ENCODE measurements around the gene ESYT2. TPM values are rescaled to one million over a fixed set of nuclear protein-coding genes. Genes with fewer than 3 reads are reported as not detected.

Gene ESYT2
- total and polyA plus RNA-seq, 7 experiments from 2014 or later: 46.3 to 129 (median 112) TPM

GRCh38 chr7:158849442-158849767 lies 20.1 kb upstream of the ESYT2 start:
- no peaks in the 10 kb centered on the region for H3K36me3 ChIP-seq (ENCODE audit: control insufficient read depth in 2 of 3, insufficient read depth in 3 of 3, low read length in 3 of 3)
- Mint-ChIP-seq H3K27ac (peak overlapping the region in 7 of 9 donors; percentile 10 to 100 (median 34)), H3K36me3 (peaks cover 0 to 5% (median 0%) of the 10 kb centered on the region in 5 donors), H3K4me1 (peaks cover 1 to 30% (median 22%) of the 10 kb centered on the region in 7 donors), H3K27me3 (no peaks in the 10 kb centered on the region), H3K9me3 (peaks cover 0 to 3% (median 0%) of the 10 kb centered on the region in 11 donors), H3K4me3 (peak overlapping the region in 1 of 10 donors; percentile 3)
- ATAC-seq (no peak), DNase-seq (no peak)
- POLR2A ChIA-PET: interaction anchor here (4.1 kb wide), 1 partner anchor 19 kb away, joined by 27 read pairs; the partner anchor contains the start of gene ESYT2
- H3K27me3 ChIP-seq (ENCODE audit: control insufficient read depth in 2 of 2, insufficient read depth in 2 of 2, low read length in 2 of 2): no peaks in the 10 kb centered on the region
- peaks cover 15 to 16% of the 10 kb centered on the region in 2 donors for H3K4me1 ChIP-seq (ENCODE audit: control insufficient read depth in 2 of 2, insufficient read depth in 2 of 2, low read length in 2 of 2)
- intact Hi-C loops (cut with micrococcal nuclease): no loop called here
- H3K4me3 ChIP-seq (ENCODE audit: low read length): no peak overlapping the region
- H3K27ac ChIP-seq (ENCODE audit: low read depth, low read length): no peak overlapping the region
- no peaks in the 10 kb centered on the region for H3K9me3 ChIP-seq (ENCODE audit: control insufficient read depth in 2 of 3, low read length in 3 of 3)
- CTCF ChIA-PET: no interaction called here

GRCh38 chr7:158847451-158847866 lies 18.1 kb upstream of the ESYT2 start:
- peaks cover 0 to 5% (median 0%) of the 10 kb centered on the region in 5 donors for H3K36me3 Mint-ChIP-seq
- DNase-seq (no peak), ATAC-seq (peak; percentile 47)
- H3K9me3 ChIP-seq (ENCODE audit: control insufficient read depth in 2 of 3, low read length in 3 of 3): no peaks in the 10 kb centered on the region
- peak overlapping the region; percentile 75 for H3K27ac ChIP-seq (ENCODE audit: low read depth, low read length)
- POLR2A ChIA-PET: interaction anchor here (0.7 to 4.1 kb wide), 13 partner anchors 11 to 143 kb away, joined by 3 to 27 read pairs (median 3); partner anchors contain the start of genes ESYT2 and NCAPG2
- peaks cover 1 to 41% (median 30%) of the 10 kb centered on the region in 7 donors for H3K4me1 Mint-ChIP-seq
- H3K36me3 ChIP-seq (ENCODE audit: control insufficient read depth in 2 of 3, insufficient read depth in 3 of 3, low read length in 3 of 3): no peaks in the 10 kb centered on the region
- H3K27ac Mint-ChIP-seq: peak overlapping the region; percentile 87 to 100 (median 94)
- peaks cover 15 to 16% of the 10 kb centered on the region in 2 donors for H3K4me1 ChIP-seq (ENCODE audit: control insufficient read depth in 2 of 2, insufficient read depth in 2 of 2, low read length in 2 of 2)
- H3K4me3 Mint-ChIP-seq: peak overlapping the region; percentile 67 to 90 (median 84)
- CTCF ChIA-PET: interaction anchor here (0.7 to 1.2 kb wide), 5 partner anchors 10 to 102 kb away, joined by 3 to 4 read pairs (median 3); partner anchors contain the start of gene ESYT2
- H3K27me3 ChIP-seq (ENCODE audit: control insufficient read depth in 2 of 2, insufficient read depth in 2 of 2, low read length in 2 of 2): no peaks in the 10 kb centered on the region
- peak overlapping the region; percentile 47 for H3K4me3 ChIP-seq (ENCODE audit: low read length)
- H3K27me3 Mint-ChIP-seq: peaks cover 0 to 3% (median 0%) of the 10 kb centered on the region in 5 donors
- peaks cover 0 to 3% (median 0%) of the 10 kb centered on the region in 11 donors for H3K9me3 Mint-ChIP-seq
- intact Hi-C loops (cut with micrococcal nuclease): loop anchor here (1.0 kb wide), 3 partner anchors 9 to 18 kb away; partner anchors contain the start of genes DYNC2I1 (in 2 of the 2) and ESYT2 (in 1 of the 2)

DNA sequence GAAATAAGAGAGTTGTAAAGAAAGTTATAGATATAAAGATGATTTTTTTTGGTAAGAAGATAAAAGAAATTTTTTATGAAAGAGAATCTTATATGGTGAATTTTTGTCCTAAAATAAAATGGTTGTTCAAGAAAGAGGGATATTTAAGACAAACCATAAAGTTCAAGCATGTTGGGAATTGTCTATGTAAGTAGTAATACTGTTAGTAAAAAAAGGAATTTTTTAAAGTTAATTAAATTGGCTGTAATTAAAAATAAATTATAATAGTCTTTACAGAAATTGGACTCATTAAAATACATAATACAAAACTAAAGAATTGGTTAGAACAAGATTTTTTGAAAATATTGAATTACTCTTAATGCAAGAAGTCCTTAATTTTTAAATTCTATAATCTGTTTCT lies 17.0 kb upstream of the ESYT2 start:
- POLR2A ChIA-PET: interaction anchor here (2.0 to 4.1 kb wide), 2 partner anchors 16 to 17 kb away, joined by 12 to 27 read pairs; partner anchors contain the start of gene ESYT2
- H3K4me1 ChIP-seq (ENCODE audit: control insufficient read depth in 2 of 2, insufficient read depth in 2 of 2, low read length in 2 of 2): peaks cover 16 to 18% of the 10 kb centered on the region in 2 donors
- Mint-ChIP-seq H3K27me3 (peaks cover 0 to 3% (median 0%) of the 10 kb centered on the region in 5 donors), H3K9me3 (peaks cover 0 to 3% (median 0%) of the 10 kb centered on the region in 11 donors), H3K4me3 (peak overlapping the region in 1 of 10 donors; percentile 88), H3K27ac (peak overlapping the region in 2 of 9 donors; percentile 92 to 100), H3K4me1 (peaks cover 4 to 48% (median 38%) of the 10 kb centered on the region in 7 donors), H3K36me3 (peaks cover 0 to 5% (median 0%) of the 10 kb centered on the region in 5 donors)
- ATAC-seq (no peak), DNase-seq (no peak)
- H3K27ac ChIP-seq (ENCODE audit: low read depth, low read length): no peak overlapping the region
- H3K27me3 ChIP-seq (ENCODE audit: control insufficient read depth in 2 of 2, insufficient read depth in 2 of 2, low read length in 2 of 2): no peaks in the 10 kb centered on the region
- no peak overlapping the region for H3K4me3 ChIP-seq (ENCODE audit: low read length)
- intact Hi-C loops (cut with micrococcal nuclease): no loop called here
- CTCF ChIA-PET: interaction anchor here (1.0 kb wide), 1 partner anchor 15 kb away, joined by 4 read pairs; no protein-coding TSS in a partner anchor
- H3K36me3 ChIP-seq (ENCODE audit: control insufficient read depth in 2 of 3, insufficient read depth in 3 of 3, low read length in 3 of 3): no peaks in the 10 kb centered on the region
- H3K9me3 ChIP-seq (ENCODE audit: control insufficient read depth in 2 of 3, low read length in 3 of 3): no peaks in the 10 kb centered on the region

DNA sequence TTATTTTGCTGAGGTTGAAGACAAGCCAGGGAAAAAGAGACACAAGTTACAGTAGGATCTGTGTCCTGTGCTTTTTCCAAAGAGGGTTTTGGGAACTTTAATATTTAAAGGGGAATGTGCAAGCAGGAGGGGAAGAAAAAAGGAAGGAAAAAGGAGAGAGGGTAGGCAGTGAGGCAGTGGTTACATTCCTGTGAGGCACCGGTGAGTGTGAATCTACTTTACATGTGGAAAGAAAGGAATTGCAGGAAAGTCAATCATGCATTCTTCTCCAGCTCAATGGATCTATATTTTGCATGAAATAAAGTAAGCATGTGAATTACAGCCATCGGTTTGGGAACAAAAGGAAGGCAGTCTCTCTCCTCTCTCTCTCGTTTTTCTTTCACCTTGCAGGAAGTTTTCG lies 14.5 kb upstream of the ESYT2 start:
- H3K4me1 ChIP-seq (ENCODE audit: control insufficient read depth in 2 of 2, insufficient read depth in 2 of 2, low read length in 2 of 2): peaks cover 16 to 18% of the 10 kb centered on the region in 2 donors
- Mint-ChIP-seq H3K4me3 (no peak overlapping the region), H3K9me3 (peaks cover 0 to 2% (median 0%) of the 10 kb centered on the region in 11 donors), H3K36me3 (peaks cover 0 to 4% (median 0%) of the 10 kb centered on the region in 5 donors), H3K27ac (peak overlapping the region in 4 of 9 donors; percentile 24 to 76 (median 32)), H3K27me3 (peaks cover 0 to 3% (median 0%) of the 10 kb centered on the region in 5 donors), H3K4me1 (peaks cover 4 to 44% (median 33%) of the 10 kb centered on the region in 7 donors)
- no peak overlapping the region for H3K4me3 ChIP-seq (ENCODE audit: low read length)
- ATAC-seq (no peak), DNase-seq (no peak)
- no peaks in the 10 kb centered on the region for H3K36me3 ChIP-seq (ENCODE audit: control insufficient read depth in 2 of 3, insufficient read depth in 3 of 3, low read length in 3 of 3)
- H3K9me3 ChIP-seq (ENCODE audit: control insufficient read depth in 2 of 3, low read length in 3 of 3): no peaks in the 10 kb centered on the region
- POLR2A ChIA-PET: interaction anchor here (3.0 kb wide), 1 partner anchor 14 kb away, joined by 19 read pairs; the partner anchor contains the start of gene ESYT2
- CTCF ChIA-PET: interaction anchor here (0.6 to 1.6 kb wide), 2 partner anchors 10 to 16 kb away, joined by 3 read pairs; no protein-coding TSS in a partner anchor
- intact Hi-C loops (cut with micrococcal nuclease): no loop called here
- no peak overlapping the region for H3K27ac ChIP-seq (ENCODE audit: low read depth, low read length)
- no peaks in the 10 kb centered on the region for H3K27me3 ChIP-seq (ENCODE audit: control insufficient read depth in 2 of 2, insufficient read depth in 2 of 2, low read length in 2 of 2)

GRCh38 chr7:158842486-158842885 lies 13.2 kb upstream of the ESYT2 start:
- Mint-ChIP-seq H3K36me3 (peaks cover 0 to 4% (median 0%) of the 10 kb centered on the region in 5 donors), H3K4me3 (peak overlapping the region in 3 of 10 donors; percentile 13 to 53 (median 31)), H3K9me3 (no peaks in the 10 kb centered on the region), H3K27ac (peak overlapping the region; percentile 47 to 84 (median 71)), H3K27me3 (peaks cover 0 to 3% (median 0%) of the 10 kb centered on the region in 5 donors), H3K4me1 (peaks cover 3 to 33% (median 23%) of the 10 kb centered on the region in 7 donors)
- no peaks in the 10 kb centered on the region for H3K36me3 ChIP-seq (ENCODE audit: control insufficient read depth in 2 of 3, insufficient read depth in 3 of 3, low read length in 3 of 3)
- CTCF ChIA-PET: interaction anchor here (0.6 kb wide), 1 partner anchor 16 kb away, joined by 3 read pairs; no protein-coding TSS in a partner anchor
- intact Hi-C loops (cut with micrococcal nuclease): no loop called here
- H3K4me1 ChIP-seq (ENCODE audit: control insufficient read depth in 2 of 2, insufficient read depth in 2 of 2, low read length in 2 of 2): peaks cover 7 to 10% of the 10 kb centered on the region in 2 donors
- H3K9me3 ChIP-seq (ENCODE audit: control insufficient read depth in 2 of 3, low read length in 3 of 3): no peaks in the 10 kb centered on the region
- ATAC-seq: peak; percentile 37
- DNase-seq: peak in 3 of 9 donors; percentile 33 to 54 (median 53)
- no peaks in the 10 kb centered on the region for H3K27me3 ChIP-seq (ENCODE audit: control insufficient read depth in 2 of 2, insufficient read depth in 2 of 2, low read length in 2 of 2)
- H3K27ac ChIP-seq (ENCODE audit: low read depth, low read length): no peak overlapping the region
- POLR2A ChIA-PET: interaction anchor here (0.5 to 3.0 kb wide), 3 partner anchors 12 to 29 kb away, joined by 4 to 19 read pairs (median 4); partner anchors contain the start of genes DYNC2I1 and ESYT2
- H3K4me3 ChIP-seq (ENCODE audit: low read length): no peak overlapping the region

DNA sequence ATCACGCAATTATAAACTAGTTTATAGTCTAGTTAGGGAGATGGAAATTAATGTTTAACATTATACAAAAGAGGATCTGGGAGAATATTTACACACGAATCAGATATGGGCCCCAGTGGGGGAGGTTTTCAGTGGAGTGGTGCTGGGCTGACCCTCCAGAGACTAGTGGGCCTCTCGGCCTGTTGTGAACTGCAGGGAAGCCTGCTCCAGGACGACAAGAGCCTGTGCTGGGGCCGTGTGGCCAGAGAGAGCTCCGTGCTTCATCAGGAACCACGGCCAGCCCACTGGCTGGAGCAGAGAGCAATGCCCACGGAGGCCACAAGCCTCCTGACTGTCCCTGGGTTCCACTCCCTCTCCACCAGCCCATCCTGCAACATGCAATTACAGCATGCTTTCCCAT lies 11.3 kb upstream of the ESYT2 start:
- peaks cover 0 to 4% (median 0%) of the 10 kb centered on the region in 5 donors for H3K36me3 Mint-ChIP-seq
- H3K36me3 ChIP-seq (ENCODE audit: control insufficient read depth in 2 of 3, insufficient read depth in 3 of 3, low read length in 3 of 3): no peaks in the 10 kb centered on the region
- no peaks in the 10 kb centered on the region for H3K9me3 Mint-ChIP-seq
- POLR2A ChIA-PET: no interaction called here
- no peak overlapping the region for H3K27ac ChIP-seq (ENCODE audit: low read depth, low read length)
- no peaks in the 10 kb centered on the region for H3K27me3 ChIP-seq (ENCODE audit: control insufficient read depth in 2 of 2, insufficient read depth in 2 of 2, low read length in 2 of 2)
- DNase-seq: no peak
- intact Hi-C loops (cut with micrococcal nuclease): no loop called here
- H3K27me3 Mint-ChIP-seq: peaks cover 0 to 3% (median 0%) of the 10 kb centered on the region in 5 donors
- H3K4me3 Mint-ChIP-seq: no peak overlapping the region
- no peaks in the 10 kb centered on the region for H3K9me3 ChIP-seq (ENCODE audit: control insufficient read depth in 2 of 3, low read length in 3 of 3)
- no peak overlapping the region for H3K27ac Mint-ChIP-seq
- peaks cover 0 to 3% of the 10 kb centered on the region in 2 donors for H3K4me1 ChIP-seq (ENCODE audit: control insufficient read depth in 2 of 2, insufficient read depth in 2 of 2, low read length in 2 of 2)
- H3K4me3 ChIP-seq (ENCODE audit: low read length): no peak overlapping the region
- ATAC-seq: no peak
- CTCF ChIA-PET: no interaction called here
- H3K4me1 Mint-ChIP-seq: peaks cover 3 to 24% (median 16%) of the 10 kb centered on the region in 7 donors
